Measurements from ENCODE around the gene TNC. TPM values are rescaled to one million over a fixed set of nuclear protein-coding genes. Genes with fewer than 3 reads are reported as not detected.

Gene TNC
- total RNA-seq, 1 donor from 2014 or later, result 5.1 TPM

GRCh38 chr9:115071176-115071575 lies 46.8 kb downstream of the TNC start:
- Mint-ChIP-seq H3K4me3 (ENCODE audit: low read depth) (no peak overlapping the region), H3K27ac (peak overlapping the region; percentile 24), H3K36me3 (ENCODE audit: insufficient read depth) (no peaks in the 10 kb centered on the region), H3K4me1 (ENCODE audit: low read depth) (peaks cover 9% of the 10 kb centered on the region), H3K27me3 (peaks cover 14% of the 10 kb centered on the region), H3K9me3 (ENCODE audit: low read depth) (no peaks in the 10 kb centered on the region)
- TF ChIP-seq, protein P1, sequence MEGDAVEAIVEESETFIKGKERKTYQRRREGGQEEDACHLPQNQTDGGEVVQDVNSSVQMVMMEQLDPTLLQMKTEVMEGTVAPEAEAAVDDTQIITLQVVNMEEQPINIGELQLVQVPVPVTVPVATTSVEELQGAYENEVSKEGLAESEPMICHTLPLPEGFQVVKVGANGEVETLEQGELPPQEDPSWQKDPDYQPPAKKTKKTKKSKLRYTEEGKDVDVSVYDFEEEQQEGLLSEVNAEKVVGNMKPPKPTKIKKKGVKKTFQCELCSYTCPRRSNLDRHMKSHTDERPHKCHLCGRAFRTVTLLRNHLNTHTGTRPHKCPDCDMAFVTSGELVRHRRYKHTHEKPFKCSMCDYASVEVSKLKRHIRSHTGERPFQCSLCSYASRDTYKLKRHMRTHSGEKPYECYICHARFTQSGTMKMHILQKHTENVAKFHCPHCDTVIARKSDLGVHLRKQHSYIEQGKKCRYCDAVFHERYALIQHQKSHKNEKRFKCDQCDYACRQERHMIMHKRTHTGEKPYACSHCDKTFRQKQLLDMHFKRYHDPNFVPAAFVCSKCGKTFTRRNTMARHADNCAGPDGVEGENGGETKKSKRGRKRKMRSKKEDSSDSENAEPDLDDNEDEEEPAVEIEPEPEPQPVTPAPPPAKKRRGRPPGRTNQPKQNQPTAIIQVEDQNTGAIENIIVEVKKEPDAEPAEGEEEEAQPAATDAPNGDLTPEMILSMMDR (IDR thresholded peaks at IDR 0.05; ENCODE audit: unreplicated experiment), result no peak
- DNase-seq (ENCODE audit: low spot score, unreplicated experiment), result no peak

DNA sequence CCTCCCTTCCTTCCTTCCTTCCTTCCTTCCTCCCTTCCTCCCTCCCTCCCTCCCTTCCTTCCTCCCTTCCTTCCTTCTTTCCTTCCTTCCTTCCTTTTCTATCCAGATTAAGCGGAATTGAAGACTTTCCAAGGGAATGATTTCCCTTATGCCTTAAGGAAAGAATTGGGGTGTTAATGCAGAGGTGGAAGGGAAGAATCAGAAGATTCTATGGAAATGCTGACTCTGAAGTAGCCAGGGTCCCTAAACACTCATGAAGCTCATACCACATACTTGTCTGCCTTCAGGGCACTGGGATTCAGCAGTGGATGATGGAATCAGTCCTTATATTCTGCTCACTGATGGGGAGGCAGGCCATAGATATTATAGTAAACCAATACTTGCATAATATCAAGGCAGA lies 48.2 kb downstream of the TNC start:
- no peak overlapping the region for H3K27ac Mint-ChIP-seq
- H3K27me3 Mint-ChIP-seq, result peaks cover 14% of the 10 kb centered on the region
- H3K4me1 Mint-ChIP-seq (ENCODE audit: low read depth), result peaks cover 9% of the 10 kb centered on the region
- no peak overlapping the region for H3K4me3 Mint-ChIP-seq (ENCODE audit: low read depth)
- no peaks in the 10 kb centered on the region for H3K36me3 Mint-ChIP-seq (ENCODE audit: insufficient read depth)
- TF ChIP-seq, protein P1 (IDR thresholded peaks at IDR 0.05; ENCODE audit: unreplicated experiment), result no peak
- DNase-seq (ENCODE audit: low spot score, unreplicated experiment), result no peak
- no peaks in the 10 kb centered on the region for H3K9me3 Mint-ChIP-seq (ENCODE audit: low read depth)

DNA sequence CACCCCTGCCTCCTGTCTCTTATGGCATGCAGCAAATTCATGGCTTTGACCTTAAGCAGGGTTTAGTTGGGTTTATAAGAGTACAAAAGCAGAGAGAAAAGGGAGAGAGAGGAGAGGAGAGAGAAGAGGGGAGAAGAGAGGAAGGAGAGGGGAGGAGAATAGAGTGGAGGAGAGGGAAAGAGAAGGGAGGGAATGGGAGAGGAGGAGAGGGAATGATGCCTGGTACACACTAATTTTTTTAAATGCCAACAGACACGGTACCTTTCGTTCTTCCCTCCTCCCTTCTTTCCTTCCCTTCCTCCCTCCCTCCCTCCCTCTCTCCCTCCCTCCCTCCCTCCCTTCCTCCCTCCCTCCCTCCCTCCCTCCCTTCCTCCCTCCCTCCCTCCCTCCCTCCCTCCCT lies 48.7 kb downstream of the TNC start:
- TF ChIP-seq, protein P1 (IDR thresholded peaks at IDR 0.05; ENCODE audit: unreplicated experiment), result no peak
- Mint-ChIP-seq H3K4me1 (ENCODE audit: low read depth) (peaks cover 9% of the 10 kb centered on the region), H3K27me3 (peaks cover 14% of the 10 kb centered on the region), H3K9me3 (ENCODE audit: low read depth) (no peaks in the 10 kb centered on the region), H3K27ac (no peak overlapping the region), H3K36me3 (ENCODE audit: insufficient read depth) (no peaks in the 10 kb centered on the region), H3K4me3 (ENCODE audit: low read depth) (no peak overlapping the region)
- DNase-seq (ENCODE audit: low spot score, unreplicated experiment), result no peak

DNA sequence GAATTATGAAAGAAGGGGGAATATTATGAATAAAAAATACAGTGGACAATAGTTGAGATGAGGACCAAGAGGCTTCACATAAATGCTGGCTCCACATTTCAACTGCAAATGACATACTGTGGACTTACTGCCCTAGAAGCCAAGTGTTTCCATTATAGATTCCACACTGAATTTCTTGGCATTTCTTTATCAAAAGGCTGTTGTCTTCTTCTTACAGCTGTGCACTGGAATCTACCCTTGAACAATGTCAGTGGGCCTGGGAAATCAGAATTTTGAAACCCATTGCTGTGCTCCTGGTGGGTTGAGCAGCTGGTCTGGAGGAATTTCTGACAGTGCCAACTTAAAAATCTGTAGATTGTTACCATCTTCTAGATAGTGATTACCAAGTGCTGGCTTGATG lies 49.9 kb downstream of the TNC start:
- H3K36me3 Mint-ChIP-seq (ENCODE audit: insufficient read depth), result no peaks in the 10 kb centered on the region
- H3K4me3 Mint-ChIP-seq (ENCODE audit: low read depth), result no peak overlapping the region
- DNase-seq (ENCODE audit: low spot score, unreplicated experiment), result no peak
- H3K4me1 Mint-ChIP-seq (ENCODE audit: low read depth), result peaks cover 9% of the 10 kb centered on the region
- peaks cover 14% of the 10 kb centered on the region for H3K27me3 Mint-ChIP-seq
- TF ChIP-seq, protein P1 (IDR thresholded peaks at IDR 0.05; ENCODE audit: unreplicated experiment), result no peak
- no peaks in the 10 kb centered on the region for H3K9me3 Mint-ChIP-seq (ENCODE audit: low read depth)
- no peak overlapping the region for H3K27ac Mint-ChIP-seq

GRCh38 chr9:115063058-115063845 lies 54.7 kb downstream of the TNC start:
- DNase-seq (ENCODE audit: low spot score, unreplicated experiment), result no peak
- H3K36me3 Mint-ChIP-seq (ENCODE audit: insufficient read depth), result no peaks in the 10 kb centered on the region
- H3K4me1 Mint-ChIP-seq (ENCODE audit: low read depth), result no peaks in the 10 kb centered on the region
- H3K27ac Mint-ChIP-seq, result no peak overlapping the region
- no peak overlapping the region for H3K4me3 Mint-ChIP-seq (ENCODE audit: low read depth)
- peaks cover 3% of the 10 kb centered on the region for H3K27me3 Mint-ChIP-seq
- no peaks in the 10 kb centered on the region for H3K9me3 Mint-ChIP-seq (ENCODE audit: low read depth)
- TF ChIP-seq, protein P1 (IDR thresholded peaks at IDR 0.05; ENCODE audit: unreplicated experiment), result no peak

All from progenitor cell of endocrine pancreas (in vitro differentiated cells).